Cerebellar nuclear complex (tissue), 1 donor: Measurements from ENCODE around the gene KPNA6.

Source experiments
- DNase-seq, 2 experiments: peaks; one replicate each; lab custom pipeline; 2025; lab: John Stamatoyannopoulos, UW

Gene KPNA6

DNA sequence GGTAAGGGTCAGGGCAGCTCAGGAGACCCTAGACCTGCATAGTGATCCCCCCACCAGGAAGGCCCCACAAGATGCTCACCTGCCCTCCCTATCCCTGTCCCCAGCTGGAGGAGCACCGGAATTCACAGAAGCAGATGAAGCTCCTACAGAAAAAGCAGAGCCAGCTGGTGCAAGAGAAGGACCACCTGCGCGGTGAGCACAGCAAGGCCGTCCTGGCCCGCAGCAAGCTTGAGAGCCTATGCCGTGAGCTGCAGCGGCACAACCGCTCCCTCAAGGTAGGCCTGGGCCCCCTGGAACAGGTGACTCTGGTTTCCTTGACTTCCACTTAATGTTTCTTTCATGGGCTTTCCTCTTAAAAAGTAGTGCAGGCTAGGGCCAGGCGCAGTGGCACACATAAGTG is 80.0 kb downstream of the KPNA6 start:
- no peak for DNase-seq

DNA sequence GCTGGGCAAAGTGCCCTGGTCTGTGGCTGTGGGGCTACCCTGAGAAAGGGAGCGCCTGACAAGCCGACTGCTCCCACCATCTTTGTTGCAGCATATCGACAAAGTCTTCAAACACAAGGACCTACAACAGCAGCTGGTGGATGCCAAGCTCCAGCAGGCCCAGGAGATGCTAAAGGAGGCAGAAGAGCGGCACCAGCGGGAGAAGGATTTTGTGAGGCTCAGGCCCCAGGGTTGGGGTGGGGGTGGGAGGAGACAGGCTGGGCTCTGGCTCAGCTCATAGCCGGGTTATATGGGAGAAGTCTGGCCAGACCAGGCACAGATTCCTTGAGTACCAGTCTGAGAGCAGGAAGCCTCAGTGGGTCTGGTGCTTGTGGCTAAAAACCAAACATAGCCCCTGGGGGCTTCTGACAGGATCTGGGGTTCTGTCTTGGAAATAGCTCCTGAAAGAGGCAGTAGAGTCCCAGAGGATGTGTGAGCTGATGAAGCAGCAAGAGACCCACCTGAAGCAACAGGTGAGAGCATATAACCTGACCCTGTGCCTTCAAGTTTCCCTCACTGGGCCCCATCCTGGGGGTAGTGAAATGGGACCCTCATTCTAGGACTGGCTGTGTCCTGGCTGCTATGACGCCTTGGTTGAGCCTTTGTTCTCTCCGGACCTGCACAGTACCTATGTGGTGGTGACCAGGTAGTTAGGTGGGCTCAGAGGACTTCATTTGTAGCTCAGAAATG is 84.5 kb downstream of the KPNA6 start:
- DNase-seq = no peak

DNA sequence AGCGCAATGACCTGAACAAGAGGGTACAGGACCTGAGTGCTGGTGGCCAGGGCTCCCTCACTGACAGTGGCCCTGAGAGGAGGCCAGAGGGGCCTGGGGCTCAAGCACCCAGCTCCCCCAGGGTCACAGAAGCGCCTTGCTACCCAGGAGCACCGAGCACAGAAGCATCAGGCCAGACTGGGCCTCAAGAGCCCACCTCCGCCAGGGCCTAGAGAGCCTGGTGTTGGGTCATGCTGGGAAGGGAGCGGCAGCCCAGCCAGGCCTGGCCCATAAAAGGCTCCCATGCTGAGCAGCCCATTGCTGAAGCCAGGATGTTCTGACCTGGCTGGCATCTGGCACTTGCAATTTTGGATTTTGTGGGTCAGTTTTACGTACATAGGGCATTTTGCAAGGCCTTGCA is 87.1 kb downstream of the KPNA6 start:
- DNase-seq = no peak

DNA sequence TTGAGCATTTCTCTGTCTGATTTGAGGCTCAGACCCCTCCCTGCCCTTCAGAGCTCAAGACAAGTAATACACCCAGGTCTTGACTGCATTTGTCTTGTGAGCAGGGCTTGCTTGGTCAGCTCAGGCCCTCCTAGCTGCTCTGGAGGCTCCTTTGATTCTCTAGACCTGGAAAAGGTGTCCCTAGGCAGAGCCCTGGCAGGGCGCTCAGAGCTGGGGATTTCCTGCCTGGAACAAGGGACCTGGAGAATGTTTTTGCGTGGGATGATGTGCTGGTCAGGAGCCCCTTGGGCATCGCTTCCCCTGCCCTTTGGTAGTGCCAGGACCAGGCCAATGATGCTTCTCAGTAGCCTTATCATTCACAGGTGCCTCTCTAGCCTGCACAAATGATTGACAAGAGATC is 87.7 kb downstream of the KPNA6 start:
- no peak for DNase-seq

DNA sequence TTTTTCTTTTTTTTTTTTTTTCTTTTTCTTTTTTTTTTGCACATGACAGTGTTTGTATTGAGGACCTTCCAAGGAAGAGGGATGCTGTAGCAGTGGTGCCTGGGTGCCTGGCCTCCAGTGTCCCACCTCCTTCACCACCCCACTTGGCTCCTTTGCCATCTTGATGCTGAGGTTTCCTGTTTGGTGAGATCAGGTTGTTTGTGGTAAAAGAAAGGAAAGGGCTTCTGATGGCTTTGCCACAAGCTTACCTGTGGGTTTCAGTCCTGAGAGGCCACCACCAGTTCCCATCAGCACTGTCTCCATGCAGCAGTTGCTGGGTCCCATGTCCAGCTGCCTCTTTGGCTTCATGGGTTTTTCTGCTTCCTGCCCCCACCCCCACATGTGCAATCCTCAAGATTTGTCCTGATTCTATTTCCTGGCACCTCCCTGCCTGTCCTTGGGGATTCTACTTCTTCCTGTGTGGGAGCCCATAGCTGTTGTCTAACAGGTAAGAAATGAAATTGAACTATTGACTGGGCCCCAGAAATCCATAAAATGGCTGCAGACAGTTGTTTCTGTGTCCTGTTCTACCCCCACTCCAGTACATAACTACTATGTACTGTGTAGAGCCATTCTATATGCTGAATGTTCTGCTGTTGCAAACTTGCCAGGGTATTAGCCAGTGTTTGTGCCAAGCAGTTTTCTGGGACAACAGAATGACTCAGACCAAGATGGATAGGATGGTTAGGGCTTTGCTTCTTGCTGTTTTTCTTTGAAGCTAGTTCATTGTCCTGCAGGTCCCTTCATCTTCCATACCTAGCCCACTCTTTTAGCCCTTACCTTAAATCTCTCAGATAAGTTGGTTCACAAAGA is 88.3 kb downstream of the KPNA6 start:
- no peak for DNase-seq

DNA sequence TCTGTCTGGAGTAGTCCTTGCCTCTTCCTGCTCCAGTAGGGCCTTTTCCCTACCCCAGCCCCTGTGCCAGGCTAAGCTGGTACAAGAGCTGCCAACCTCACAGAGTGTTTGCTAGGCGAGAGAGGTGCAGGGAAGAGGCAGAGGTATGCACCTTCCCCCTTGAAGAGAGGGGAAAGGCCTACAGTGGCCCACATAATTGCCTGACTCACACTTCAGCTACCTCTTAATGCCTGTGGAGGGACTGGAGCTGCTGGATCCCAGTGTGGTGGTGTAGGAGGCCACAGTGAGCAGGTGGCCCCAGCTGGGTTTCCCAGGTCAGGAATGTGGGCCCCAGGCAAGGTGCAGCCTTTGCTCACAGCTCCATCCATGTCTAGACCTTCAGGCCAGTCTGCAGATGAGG is 89.2 kb downstream of the KPNA6 start:
- DNase-seq = no peak

DNA sequence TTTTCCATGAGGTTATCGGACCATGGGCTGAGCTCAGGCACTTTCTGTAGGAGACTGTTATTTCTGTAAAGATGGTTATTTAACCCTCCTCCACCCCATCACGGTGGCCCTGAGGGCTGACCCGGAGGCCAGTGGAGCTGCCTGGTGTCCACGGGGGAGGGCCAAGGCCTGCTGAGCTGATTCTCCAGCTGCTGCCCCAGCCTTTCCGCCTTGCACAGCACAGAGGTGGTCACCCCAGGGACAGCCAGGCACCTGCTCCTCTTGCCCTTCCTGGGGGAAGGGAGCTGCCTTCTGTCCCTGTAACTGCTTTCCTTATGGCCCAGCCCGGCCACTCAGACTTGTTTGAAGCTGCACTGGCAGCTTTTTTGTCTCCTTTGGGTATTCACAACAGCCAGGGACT is 90.0 kb downstream of the KPNA6 start:
- no peak for DNase-seq

DNA sequence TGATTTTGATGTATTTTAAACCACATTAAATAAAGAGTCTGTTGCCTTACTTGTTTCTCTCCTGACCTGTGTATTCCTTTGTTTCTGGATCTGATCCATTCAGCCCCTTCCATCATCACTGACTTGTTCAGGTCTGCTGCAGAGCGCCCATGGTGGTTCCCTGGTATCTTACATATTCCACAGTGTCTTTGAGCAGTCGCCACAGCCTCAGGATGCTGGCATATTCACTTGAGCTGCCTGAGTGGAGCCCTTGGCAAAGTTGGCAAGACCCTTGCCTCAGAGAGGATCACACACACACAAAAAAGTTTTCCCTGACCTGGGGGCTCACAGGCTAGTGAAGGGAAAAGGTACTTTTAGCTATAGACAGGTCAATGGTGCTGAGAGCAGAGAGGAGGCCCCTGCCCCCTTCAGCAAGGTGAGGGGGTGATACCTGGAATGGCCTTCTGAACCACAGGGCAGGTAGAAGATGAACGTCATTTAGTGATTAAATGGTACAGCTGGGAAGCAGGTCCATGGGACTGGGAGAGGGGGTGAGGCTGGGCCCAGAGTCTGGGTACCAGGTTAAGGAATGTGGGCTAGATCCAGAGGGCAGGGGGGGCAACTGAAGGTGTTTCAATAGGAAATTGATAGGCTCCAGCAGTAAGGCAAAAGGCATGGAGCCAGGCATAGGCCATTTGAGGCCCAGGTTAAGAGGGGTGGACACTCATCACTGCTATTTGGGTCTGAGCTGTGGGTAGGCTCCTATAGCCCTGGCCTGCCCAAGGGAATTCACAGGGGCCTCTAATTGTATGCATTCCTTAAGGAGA is 90.6 kb downstream of the KPNA6 start:
- DNase-seq = no peak

DNA sequence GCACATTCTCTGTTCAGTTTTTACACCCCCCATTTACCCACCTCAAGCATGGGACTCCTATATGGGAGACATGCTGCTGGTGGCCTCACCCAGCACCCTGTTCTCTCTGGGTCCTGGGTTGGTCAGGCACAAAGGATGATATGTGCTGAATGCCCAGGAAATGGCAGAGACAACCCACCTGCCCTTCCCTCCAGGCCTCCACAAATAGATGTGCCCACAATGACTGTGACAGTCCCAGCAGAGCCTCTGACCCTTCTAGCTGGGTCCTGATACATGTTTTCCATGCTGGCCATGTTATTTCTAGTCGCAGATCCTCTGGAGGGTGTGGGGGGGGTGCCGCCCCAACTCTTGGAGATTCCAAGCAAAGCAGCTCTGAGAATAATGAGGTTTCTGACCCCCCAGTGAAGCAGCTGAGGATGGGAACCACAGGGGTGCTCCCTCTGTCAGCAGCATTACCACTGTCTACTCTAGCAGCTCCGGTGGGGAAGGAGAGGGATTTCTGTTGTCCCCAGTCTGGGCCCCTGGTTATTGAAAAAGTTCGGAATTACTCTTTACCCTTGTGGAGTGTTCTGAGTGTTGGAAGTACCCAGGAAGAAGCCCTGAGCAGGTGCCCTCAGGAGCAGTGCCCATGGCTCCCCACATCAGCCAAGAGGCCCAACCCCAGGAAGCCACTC is 91.3 kb downstream of the KPNA6 start:
- no peak for DNase-seq

DNA sequence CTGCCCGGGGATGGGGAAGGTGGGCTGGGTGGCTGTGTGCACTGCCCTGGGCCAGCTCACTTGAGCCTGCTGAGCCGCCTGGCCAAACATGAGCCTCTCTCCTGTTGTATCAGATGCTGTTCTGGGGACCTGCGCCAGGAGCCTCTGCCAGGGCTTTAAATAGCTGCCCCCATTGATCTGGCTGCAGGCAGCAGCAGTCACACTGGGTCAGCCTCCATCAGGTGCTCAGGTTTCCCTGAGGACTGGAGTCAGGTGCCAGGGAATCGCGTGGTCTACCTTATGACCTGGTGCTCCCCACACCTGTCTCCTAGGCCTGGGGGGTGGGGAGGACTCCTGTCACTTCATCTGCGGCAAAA is 91.8 kb downstream of the KPNA6 start:
- peak; percentile 35 to 75 for DNase-seq

DNA sequence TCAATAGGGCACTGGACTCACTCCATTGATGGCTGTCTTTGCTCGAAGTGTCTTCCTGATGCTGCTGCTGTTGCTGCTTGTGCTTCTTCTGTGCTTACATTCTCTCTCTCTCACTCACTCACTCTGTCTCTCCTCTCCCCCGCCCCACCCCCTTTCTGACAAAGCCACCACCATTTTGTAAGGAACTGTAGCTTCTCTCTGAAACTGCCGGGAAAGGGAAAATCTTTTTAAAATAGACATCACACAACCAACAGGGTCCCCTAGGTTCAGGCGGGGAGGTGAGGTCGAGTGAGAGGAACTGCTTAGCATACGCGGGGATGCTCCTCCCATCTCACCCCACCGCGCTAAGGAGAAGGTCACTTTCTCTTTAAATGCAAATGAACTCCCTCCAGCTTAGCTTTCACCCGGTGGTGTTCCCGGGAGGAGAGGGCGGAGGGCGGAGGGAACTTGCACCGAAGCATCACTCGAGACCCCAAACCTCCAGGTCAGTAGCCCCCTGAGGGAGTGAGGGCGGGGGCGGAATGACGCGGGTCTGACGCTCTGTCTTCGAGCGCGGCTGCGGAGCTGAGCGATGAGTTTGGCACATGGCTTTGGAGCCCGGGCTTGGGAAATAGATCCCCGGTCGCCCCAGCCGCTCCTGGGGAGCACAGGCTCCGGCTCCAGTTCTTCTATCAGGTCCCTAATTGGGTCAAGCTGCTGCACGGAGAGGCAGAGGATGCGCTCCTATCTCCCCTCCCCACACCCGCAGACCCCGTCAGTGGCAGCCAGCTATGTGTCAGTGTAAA is 92.6 kb downstream of the KPNA6 start, which contains the start of gene CCDC28B:
Gene CCDC28B (plus strand): TSS at position 370 of the 785 bp plus-strand sequence. CDS start 1,341 bp downstream, outside the sequence.
- DNase-seq = peak in 1 of 2 experiments; percentile 45

DNA sequence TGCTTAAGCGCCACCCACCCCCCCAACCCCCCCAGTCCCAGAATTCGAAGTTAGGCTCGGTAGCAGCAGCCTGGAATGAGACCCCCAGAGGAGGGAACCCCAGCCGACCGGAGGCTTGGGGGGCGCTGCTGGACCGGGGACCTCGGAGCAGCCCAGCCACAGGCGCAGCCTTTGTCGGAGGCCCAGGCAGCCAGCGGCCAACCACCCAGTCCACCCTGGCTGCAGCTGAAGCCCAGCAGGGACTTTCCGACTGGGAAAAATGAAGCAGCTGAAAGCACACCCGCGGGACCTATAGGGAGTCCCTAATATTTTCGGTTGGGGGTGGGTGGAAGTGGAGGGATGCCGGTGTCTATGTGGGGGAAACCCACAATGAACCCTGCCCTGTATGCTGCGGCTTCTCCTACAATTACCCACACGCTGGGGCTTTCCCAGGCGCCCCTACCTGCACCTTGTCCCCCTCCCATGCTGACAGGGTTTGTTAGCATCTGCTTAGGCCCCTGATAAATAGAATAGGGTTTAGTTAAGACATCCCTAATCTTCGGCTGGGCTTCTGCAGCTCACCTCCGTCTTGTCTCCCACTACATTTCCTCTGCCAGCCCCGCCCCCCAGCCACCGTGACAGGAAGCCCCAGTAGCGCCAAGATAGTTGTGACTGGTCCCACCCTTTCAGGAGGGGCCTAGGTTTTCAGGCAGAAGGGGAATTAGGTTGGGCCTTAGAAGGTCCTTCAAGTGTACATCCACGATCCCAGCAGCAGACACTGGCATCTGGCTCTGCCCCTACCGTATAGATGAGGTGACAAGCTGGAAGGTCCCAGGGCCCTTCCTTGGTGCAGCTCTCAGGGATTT is 93.4 kb downstream of the KPNA6 start:
- DNase-seq = no peak

DNA sequence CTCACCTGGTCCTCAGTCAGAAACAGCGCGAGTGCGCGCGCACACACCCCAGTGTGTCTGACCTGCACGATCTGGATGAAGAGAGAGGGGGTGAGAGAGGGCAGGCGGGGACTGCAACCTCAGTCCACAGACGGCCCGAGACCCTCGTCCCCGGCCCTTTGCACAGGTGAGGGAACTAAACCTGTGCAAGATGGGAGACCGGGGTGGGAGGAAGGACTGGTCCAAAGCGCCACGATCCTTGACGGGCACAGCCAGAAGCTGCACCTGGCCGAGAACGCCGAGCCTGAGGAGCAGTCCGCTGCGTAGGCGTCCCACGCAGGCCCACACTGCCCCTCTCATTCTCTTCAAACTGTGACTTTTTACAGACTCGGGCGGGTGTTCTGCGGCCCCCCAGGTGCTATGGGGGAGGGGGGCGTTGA is 97.1 kb downstream of the KPNA6 start:
- DNase-seq = no peak

DNA sequence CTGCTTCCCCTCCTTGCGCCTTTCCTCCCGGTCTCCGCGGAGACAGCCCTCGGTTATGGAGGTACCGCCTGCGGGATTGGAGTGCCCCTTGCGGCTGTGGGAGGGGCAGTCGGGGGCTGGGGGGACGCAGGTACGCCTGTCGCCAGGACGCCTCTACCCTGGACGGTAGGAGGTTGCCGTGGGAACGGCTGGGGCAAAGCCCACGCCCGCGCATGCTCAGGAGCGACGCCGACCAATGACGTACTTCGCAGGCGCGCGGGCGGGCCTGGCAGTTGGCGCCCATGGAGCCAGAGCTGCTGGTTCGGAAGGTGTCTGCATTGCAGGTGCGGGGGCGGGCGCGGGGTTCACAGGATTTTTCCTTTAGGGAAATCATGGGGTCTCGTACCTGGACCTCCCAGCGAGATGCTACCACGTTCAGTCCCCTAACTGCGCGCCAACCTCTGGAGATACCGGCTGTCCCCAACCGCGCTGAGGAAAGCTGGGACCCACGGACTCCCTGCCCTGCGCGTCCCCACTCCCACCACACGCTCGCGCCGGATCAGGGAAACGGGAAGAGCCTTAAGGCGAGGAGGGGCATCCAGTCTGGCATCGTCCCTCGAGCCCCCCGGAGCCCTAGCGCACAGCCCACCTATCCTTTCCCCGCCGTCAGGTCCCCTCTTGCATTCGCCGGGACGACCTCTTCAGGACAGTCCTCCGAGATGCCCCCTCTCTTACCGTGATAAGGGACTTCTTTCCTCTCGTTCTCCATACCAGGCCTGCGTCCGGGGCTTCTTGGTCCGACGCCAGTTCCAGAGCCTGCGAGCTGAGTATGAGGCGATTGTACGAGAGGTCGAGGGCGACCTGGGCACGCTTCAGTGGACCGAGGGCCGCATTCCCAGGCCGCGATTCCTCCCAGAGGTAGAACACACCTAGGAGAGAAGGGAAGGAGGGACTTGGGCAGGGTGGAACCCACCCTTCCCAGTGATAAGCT is 97.8 kb downstream of the KPNA6 start, which contains the start of gene IQCC:
Gene IQCC (plus strand): TSS at position 271 of the 970 bp plus-strand sequence. CDS start 11 bp downstream, at position 282.
- DNase-seq = peak; percentile 32 to 63

DNA sequence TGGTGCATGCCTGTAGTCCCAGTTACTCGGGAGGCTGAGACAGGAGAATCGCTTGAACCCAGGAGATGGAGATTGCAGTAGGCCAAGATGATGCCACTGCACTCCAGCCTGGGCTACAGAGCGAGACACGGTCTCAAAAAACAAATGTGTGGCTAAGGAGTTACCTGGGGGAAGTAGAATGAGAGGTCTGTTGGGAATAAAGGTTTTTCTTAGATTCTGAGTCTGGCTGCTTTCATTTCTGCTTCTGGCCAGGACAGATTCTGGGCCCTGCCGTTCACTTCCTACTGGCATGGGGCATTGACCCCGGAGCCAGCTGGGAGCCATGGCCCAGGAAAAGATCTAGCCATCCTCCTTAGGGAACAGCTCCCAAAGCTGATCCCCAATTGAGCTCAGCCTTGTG is 100.6 kb downstream of the KPNA6 start:
- no peak for DNase-seq

DNA sequence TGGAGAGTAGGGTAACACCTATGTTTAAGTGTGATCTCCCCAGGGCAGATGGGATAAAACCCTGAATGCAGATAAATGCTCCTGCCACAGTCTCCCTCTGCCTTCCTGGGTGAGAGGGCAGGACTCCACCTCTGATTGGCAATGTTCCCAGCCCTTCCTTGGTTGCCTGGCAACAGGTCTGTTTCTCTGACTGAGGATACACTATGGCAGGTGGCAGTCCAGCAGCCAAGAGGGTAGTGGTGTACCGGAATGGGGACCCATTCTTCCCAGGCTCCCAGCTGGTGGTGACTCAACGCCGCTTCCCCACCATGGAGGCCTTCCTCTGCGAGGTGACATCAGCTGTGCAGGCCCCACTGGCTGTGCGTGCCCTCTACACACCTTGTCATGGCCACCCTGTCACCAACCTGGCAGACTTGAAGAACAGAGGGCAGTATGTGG is 101.1 kb downstream of the KPNA6 start, which contains the start of gene DCDC2B:
Gene DCDC2B (plus strand): TSS at position 199 of the 438 bp plus-strand sequence. CDS start 5 bp downstream, at position 204.
- no peak for DNase-seq

DNA sequence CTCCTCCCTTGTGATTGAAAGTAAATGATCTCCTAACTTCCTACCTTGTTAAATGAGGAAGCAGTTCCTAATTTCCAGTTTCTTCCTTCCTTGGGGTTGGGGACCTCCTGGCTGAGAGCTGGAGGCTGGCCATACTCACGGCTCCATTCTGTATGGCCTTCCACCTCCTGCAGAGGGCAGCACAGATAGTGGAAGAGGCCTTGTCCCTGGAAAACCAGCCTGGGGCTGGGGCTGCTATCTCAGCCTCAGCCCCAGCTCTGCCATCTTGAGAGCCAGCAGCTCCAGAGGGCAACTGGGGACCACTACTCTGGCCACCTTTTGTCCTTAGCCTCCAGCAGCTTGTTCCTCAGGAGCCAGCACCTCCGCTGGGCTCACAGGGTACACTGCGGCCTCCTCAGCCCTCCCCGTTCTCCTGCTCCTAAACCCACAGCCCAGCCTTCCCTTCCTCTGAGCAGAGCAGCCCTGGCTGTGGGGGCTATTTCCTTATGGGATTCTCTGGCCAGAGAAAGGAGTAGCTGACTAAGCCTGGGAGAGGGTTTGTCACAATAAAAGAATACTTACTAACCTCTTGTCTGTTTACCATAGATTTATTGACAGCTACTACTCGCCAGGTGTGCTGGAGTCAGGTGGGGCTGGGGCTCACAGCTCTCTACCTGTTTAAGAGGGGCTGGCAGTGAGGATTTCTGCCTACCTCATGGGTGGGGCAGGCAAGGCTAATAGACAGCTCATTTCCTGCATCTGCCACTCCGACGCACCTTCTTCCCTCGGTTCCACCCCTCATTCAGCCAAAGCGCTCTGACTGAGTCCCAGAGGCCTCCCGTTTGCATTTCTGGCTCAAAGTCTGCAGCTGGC is 108.0 kb downstream of the KPNA6 start:
- no peak for DNase-seq

DNA sequence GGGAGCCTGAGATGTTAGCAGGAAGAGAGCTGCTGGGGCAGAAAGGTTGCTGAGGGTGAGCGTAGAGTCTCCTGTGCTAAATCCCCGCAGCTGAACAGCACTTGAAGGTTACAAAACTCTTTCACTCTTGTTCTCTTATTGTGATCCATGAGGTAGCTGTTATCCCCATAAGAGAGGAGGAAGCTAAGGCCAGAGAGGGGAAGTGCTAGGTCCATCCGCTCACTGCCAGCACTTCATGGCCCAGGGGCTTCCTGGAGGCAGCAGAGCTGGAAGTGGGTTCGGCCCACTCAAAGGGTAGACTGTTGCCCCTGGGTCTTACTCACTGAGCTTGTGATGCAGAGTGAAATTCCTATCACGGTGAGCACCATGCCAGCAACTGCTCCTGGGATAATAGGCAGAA is 108.7 kb downstream of the KPNA6 start:
- no peak for DNase-seq
